Measurements from ENCODE around the gene ZNF81. TPM values are rescaled to one million over a fixed set of nuclear protein-coding genes. Genes with fewer than 3 reads are reported as not detected.

Gene ZNF81
- total and polyA plus RNA-seq, 2 of the 13 experiments (the other 11 are each of a cell fraction or from before 2014, with no cell fraction given): 1.4 to 3.2 TPM

GRCh38 chrX:47836164-47837072 is at the start of gene ZNF81 (continued):
- TF ChIP-seq ZHX2 (IDR thresholded peaks at IDR 0.05; ENCODE audit: low read depth) (peak; percentile 77), ZHX2 (CRISPR knock-in tag; IDR thresholded peaks at IDR 0.05; ENCODE audit: borderline replicate concordance) (no peak), ELK4 (CRISPR knock-in tag; IDR thresholded peaks at IDR 0.05; ENCODE audit: borderline replicate concordance) (no peak), ZNF446 (CRISPR knock-in tag; IDR thresholded peaks at IDR 0.05) (no peak), PTBP1 (IDR thresholded peaks at IDR 0.05; ENCODE audit: low read depth, low read length, poor library complexity, severe bottlenecking) (no peak), GRHL1 (CRISPR knock-in tag; conservative IDR thresholded peaks at IDR 0.05) (no peak), RBAK (CRISPR knock-in tag; IDR thresholded peaks at IDR 0.05) (no peak), ZFP90 (CRISPR knock-in tag; IDR thresholded peaks at IDR 0.05; ENCODE audit: borderline replicate concordance) (no peak), DZIP1 (CRISPR knock-in tag; IDR thresholded peaks at IDR 0.05) (no peak), ZNF354B (CRISPR knock-in tag; IDR thresholded peaks at IDR 0.05) (no peak), ZBTB7A (CRISPR knock-in tag; IDR thresholded peaks at IDR 0.05) (no peak), NFE2L1 (CRISPR knock-in tag; IDR thresholded peaks at IDR 0.05; ENCODE audit: borderline replicate concordance) (no peak), NCOA1 (CRISPR knock-in tag; IDR thresholded peaks at IDR 0.05) (no peak), NFYC (CRISPR knock-in tag; IDR thresholded peaks at IDR 0.05) (no peak), CENPBD1 (CRISPR knock-in tag; IDR thresholded peaks at IDR 0.05; ENCODE audit: borderline replicate concordance, low read depth) (no peak), ZNF761 (CRISPR knock-in tag; conservative IDR thresholded peaks at IDR 0.05) (no peak), XBP1 (CRISPR knock-in tag; IDR thresholded peaks at IDR 0.05) (no peak)
